HEK293T (cell line): Measurements from ENCODE around the gene ABCA5.

Source experiments
- FOXK2 ChIP-seq: fragments of 450-650 bp; IDR thresholded peaks from 2 replicates; pipeline ENCODE4 v1.6.1; 2016; ENCODE audit warnings: mild to moderate bottlenecking
- SP1 ChIP-seq: fragments of 450-650 bp; IDR thresholded peaks from 2 replicates; pipeline ENCODE4 v1.6.1; 2017
- SUZ12 ChIP-seq: fragments of 450-650 bp; IDR thresholded peaks from 2 replicates; pipeline ENCODE4 v1.6.1; 2016; ENCODE audit warnings: mild to moderate bottlenecking
- TARDBP ChIP-seq: fragments of 450-650 bp; IDR thresholded peaks from 2 replicates; pipeline ENCODE4 v1.6.1; 2016
- TF ChIP-seq, protein P1 (sequence below): fragments of 450-650 bp; IDR thresholded peaks from 2 replicates; pipeline ENCODE4 v1.6.1; 2016

DNA sequence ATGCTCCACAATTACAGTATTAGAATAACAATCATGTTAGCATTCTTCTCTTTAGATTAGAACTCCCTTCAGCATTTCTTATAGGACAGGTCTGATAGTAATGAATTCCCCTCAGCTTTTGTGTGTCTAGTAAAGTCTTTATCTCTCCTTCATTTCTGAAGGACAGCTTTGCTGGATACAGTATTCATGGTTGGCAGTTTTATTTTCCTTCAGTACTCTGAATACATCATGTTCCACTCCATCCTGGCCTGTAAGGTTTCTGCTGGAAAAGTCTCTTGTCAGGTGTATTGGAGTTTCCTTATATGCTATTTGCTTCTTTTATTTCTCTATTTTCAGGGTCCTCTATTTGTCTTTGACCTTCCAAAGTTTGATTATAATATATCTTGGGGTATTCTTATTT, 94.3 kb downstream of the ABCA5 start:
- TF ChIP-seq TARDBP (no peak), FOXK2 (no peak), SP1 (no peak), SUZ12 (no peak)
- TF ChIP-seq, protein P1, sequence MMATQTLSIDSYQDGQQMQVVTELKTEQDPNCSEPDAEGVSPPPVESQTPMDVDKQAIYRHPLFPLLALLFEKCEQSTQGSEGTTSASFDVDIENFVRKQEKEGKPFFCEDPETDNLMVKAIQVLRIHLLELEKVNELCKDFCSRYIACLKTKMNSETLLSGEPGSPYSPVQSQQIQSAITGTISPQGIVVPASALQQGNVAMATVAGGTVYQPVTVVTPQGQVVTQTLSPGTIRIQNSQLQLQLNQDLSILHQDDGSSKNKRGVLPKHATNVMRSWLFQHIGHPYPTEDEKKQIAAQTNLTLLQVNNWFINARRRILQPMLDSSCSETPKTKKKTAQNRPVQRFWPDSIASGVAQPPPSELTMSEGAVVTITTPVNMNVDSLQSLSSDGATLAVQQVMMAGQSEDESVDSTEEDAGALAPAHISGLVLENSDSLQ, result no peak
